HG02759 (cell line): Measurements from ENCODE around the gene SYNGR2.

ENCODE experiments used
- ATAC-seq: cut with Tn5 transposase; IDR thresholded peaks from one replicate; pipeline ENCODE4 v1.9.1; 2021; ENCODE audit warnings: mild to moderate bottlenecking, moderate library complexity; ENCODE audit not compliant: unreplicated experiment

Gene SYNGR2

GRCh38 chr17:78197147-78197832, 28.9 kb downstream of the SYNGR2 start:
- ATAC-seq = no peak

GRCh38 chr17:78200451-78200850, 32.1 kb downstream of the SYNGR2 start:
- ATAC-seq = no peak

GRCh38 chr17:78202666-78203065, 34.3 kb downstream of the SYNGR2 start:
- no peak for ATAC-seq

GRCh38 chr17:78204387-78205123, 36.2 kb downstream of the SYNGR2 start:
- no peak for ATAC-seq

- ATAC-seq = no peak
Observed at GRCh38 chr17:78205124-78205775, 36.9 kb downstream of the SYNGR2 start.

GRCh38 chr17:78206298-78206697, 37.9 kb downstream of the SYNGR2 start:
- no peak for ATAC-seq

- ATAC-seq = no peak
Observed at GRCh38 chr17:78208486-78208885, 40.1 kb downstream of the SYNGR2 start.

GRCh38 chr17:78210111-78210510, 41.7 kb downstream of the SYNGR2 start:
- ATAC-seq = no peak

GRCh38 chr17:78211032-78211431, 42.7 kb downstream of the SYNGR2 start:
- ATAC-seq = no peak

GRCh38 chr17:78214016-78214705, 45.8 kb downstream of the SYNGR2 start, which contains the start of gene BIRC5:
TSS of gene BIRC5 (plus strand) at chr17:78214253. CDS start at chr17:78214317, 64 bp downstream.
- peak; percentile 95 for ATAC-seq

- no peak for ATAC-seq
Observed at GRCh38 chr17:78214706-78215061, 46.3 kb downstream of the SYNGR2 start.

GRCh38 chr17:78219396-78220150, 51.2 kb downstream of the SYNGR2 start:
- no peak for ATAC-seq
